Activated T-cell treated with anti-CD3 and anti-CD28 coated beads for 24 hours (primary cell): Measurements from ENCODE around the gene ELMO1.

ENCODE experiments used
- DNase-seq: peaks from one replicate; pipeline ENCODE4 v3.0.0-alpha.2; 2020; ENCODE audit warnings: low read depth

The ELMO1 gene

DNA sequence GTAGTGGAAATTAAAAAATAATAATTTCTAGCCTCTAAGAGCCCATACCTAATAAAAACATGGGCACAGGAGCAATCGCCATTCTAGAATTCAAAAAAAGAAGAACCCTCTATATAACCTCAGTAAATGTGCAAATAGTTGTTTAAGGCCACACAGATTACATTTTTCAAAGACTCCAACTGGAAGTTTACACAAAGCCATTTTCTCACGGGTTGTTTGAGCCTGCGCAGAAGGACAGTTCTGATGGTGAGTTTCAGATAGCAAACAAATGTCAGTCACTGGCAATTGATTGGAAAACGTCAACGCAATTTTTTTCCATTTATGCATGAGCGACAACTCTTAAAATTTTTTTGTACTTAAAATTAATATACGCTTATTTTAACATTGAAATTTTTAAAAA is 23.0 kb upstream of the ELMO1 start:
- DNase-seq, result no peak

- DNase-seq, result no peak
Measured at GRCh38 chr7:37467002-37467401, 18.3 kb upstream of the ELMO1 start.

DNA sequence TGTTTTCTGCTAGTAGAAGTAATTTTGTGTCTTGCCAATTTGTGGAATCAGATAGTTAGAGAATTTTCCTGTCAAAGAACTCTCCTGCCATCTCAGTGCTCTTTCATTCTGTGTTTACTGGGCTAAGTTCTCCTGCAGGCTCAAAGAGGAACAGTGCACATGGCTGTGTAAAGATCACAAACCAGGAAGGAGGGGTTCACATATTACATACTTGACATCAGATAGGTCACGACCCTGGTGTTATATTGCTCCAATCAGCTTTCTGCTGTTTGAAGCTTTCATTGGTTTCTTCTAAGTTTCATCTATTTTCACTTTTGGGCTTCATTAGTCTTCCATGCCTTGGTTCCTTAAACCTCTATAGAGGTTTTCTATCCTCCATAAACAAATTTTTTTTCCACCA is 13.5 kb upstream of the ELMO1 start:
- no peak for DNase-seq

DNA sequence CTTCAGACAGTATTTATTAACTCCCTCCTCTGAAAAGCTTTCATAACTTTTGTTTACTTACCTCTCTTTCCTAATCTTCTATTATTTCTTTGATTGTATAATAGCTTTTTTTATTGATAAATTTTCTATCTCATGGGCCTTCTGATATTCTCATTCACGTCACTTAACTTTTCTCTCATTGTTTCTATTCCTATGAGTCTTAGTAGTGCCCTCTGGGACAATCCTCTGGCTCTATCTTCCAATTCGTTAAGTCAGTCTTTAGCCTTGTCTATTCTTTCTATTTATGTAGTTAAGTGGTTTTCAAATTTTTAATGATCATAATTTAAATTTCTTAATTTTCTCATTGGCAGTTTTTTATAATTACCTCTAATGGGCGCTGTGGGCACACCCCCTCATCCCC is 6.4 kb upstream of the ELMO1 start:
- DNase-seq, result no peak

DNA sequence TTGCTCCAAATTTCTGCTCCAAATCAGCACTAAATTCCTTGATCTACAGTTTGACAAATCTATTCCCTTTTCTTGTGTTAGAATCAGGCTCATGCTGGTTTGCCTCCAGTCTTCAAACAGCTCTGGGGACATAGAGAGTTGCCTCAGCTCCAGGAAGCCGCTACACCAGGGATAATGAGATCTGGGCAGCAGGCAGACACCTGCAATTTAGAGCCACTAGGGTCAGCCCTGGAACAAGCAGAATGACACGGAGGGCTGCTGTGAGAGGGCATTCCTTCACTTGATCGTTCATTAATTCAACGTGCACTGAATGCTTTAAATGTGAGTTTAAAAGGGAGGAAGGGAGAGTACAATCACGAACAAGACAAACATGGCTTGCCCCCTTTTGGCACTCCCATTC is 3.7 kb upstream of the ELMO1 start:
- DNase-seq, result no peak

GRCh38 chr7:37450035-37450434 is 1.4 kb upstream of the ELMO1 start:
- no peak for DNase-seq

DNA sequence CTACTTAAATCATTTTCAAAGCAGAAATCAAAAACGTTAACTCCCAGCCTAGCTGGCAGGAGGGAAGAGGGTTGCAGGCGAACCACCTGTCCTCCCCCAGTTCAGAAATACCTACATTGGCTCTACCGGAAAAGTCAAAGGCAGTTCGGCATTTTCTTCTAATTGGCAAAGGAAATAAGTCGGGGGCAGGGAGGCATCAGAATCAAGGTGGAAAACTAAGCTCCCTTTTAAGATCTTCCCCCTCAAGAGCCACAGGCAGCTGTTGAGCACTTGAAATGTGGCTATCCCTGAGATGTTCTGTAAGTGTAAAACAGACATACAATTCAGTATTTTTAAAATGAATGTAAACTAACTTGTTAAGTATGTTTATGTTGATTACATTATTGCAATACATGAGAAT is 957 bp upstream of the ELMO1 start:
- DNase-seq, result no peak

- DNase-seq, result no peak
Measured at GRCh38 chr7:37448011-37448635, 541 bp downstream of the ELMO1 start.

DNA sequence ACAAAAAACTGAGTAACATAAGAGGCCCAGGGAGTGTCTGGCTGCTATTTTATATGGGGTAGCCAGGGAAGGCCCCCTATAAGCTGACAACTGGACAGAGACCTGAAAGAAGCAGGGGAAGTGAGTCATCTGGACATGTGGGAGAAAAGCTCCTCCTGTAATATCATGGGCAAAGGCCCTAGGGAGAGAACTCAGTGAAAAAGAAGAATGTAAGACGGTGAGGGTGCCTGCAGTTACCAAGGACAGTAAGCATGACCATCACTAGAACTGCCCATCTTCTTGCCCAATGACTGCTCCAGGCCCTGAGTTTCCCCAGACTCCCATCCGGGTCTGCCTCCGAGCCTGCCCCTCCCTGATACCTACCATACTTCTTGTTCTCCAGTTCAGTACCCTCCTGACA is 2.3 kb downstream of the ELMO1 start:
- DNase-seq, result no peak

GRCh38 chr7:37445790-37446189 is 2.9 kb downstream of the ELMO1 start:
- no peak for DNase-seq

GRCh38 chr7:37445064-37445723 is 3.5 kb downstream of the ELMO1 start:
- no peak for DNase-seq

DNA sequence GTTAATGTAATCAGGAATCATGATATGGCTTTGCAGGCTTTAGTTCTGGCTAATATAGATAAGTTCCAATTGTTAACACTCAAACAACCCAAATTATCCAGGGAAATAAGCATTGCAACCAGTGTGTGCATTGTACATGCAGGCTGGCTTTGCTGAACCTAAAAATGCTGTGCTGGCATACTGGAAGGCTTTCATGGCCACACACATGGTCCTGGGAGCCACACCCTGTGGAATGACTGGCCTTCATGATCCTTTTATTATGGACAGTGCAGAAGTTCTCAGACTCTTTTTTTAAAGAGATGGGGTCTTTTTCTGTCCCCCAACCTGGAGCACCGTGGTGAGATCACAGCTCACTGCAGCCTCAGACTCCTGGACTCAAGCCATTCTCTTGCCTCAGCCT is 5.0 kb downstream of the ELMO1 start:
- DNase-seq, result no peak

- DNase-seq, result no peak
Measured at GRCh38 chr7:37442268-37442667, 6.4 kb downstream of the ELMO1 start.

GRCh38 chr7:37441816-37442215 is 6.8 kb downstream of the ELMO1 start:
- DNase-seq, result no peak

- no peak for DNase-seq
Measured at GRCh38 chr7:37441386-37441760, 7.3 kb downstream of the ELMO1 start.

DNA sequence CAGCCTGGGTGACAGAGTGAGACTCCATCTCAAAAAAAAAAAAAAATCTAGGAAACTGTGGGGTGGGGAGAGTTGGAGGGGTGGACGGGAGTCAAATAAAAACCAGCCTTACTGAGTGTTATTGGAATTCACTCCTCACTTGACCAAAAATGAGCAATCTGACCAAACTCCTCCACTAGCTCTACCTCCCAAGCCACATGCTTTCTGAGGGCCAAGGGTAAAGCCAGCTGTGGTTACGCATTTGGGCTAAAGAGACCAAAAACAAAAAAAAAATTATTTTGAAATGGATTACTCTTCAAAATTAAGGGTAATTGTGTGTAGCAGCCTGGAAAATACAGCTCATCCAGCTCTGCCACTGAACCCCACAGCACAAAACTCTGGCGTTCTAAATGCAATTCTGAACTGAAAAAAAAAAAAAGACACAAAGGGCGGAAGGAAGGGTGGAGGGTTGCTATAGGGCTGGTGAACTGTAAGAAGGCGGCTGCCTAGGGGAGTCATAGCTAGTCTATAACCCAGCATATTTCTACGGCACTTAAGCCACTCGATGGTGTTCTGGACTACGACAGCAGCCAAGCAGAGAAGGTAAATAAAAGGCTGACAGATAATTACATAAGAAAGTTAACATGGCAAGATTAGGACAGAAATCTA is 7.8 kb downstream of the ELMO1 start:
- DNase-seq, result no peak

GRCh38 chr7:37439653-37440026 is 9.0 kb downstream of the ELMO1 start:
- DNase-seq, result no peak

GRCh38 chr7:37438906-37439652 is 9.6 kb downstream of the ELMO1 start:
- DNase-seq, result no peak

GRCh38 chr7:37435156-37435855 is 13.4 kb downstream of the ELMO1 start:
- DNase-seq, result no peak

GRCh38 chr7:37434529-37434928 is 14.1 kb downstream of the ELMO1 start:
- DNase-seq, result no peak

DNA sequence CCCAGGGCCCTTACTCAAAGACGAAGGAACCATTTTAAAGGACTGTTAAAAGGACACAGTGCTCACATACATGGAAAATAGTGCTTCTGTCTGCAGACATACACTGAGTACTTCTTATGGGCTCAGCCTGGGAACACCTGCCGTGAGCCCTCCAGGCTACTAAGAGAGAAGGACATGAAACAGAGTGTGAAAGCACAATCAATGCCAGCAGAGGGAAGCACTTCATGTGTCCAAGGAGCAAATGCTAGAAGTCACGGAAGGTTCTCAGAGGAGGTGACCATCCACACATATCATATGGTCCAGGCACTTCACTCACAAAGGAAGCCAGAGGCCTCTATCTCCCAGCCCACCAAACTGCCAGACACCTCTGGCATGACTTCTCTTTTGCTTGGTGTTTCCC is 15.5 kb downstream of the ELMO1 start:
- no peak for DNase-seq

GRCh38 chr7:37432281-37432920 is 16.3 kb downstream of the ELMO1 start:
- DNase-seq, result no peak
